H7 (cell line): ENCODE results near the gene ANO2. TPM values are rescaled to one million over a fixed set of nuclear protein-coding genes. Genes with fewer than 3 reads are reported as not detected.
"Not testable (repeated sequence)": the region's sequence is repeated elsewhere in the genome, so short reads cannot be mapped to it uniquely, and the experiment has no call there.

ENCODE experiments used
- DNase-seq: peaks from one replicate; pipeline ENCODE4 v3.0.0; 2012
- H3K27me3 ChIP-seq: 2 replicates; pipeline ENCODE4 v1.6.0; 2011; ENCODE audit warnings: mild to moderate bottlenecking, low read length; ENCODE audit not compliant: control insufficient read depth, insufficient read depth
- H3K36me3 ChIP-seq: replicated peaks from 2 replicates; pipeline ENCODE4 v1.5.1; 2011; ENCODE audit warnings: low read length; ENCODE audit not compliant: control insufficient read depth, insufficient read depth
- H3K4me3 ChIP-seq: 2 replicates; pipeline ENCODE4 v1.5.1; 2011; ENCODE audit warnings: low read depth, mild to moderate bottlenecking, control low read depth, low read length, moderate library complexity; ENCODE audit not compliant: insufficient read depth
- total RNA-seq: library from RNA; depleted of rRNA; stranded (reverse); fragments of >200 nt; shearing (Covaris generic); gene quantifications from 2 replicates; pipeline ENCODE4 v1.2.3, GENCODE V29; 2014

ANO2 gene
- total RNA-seq, 1 experiment from 2014 or later: 0.76 TPM

GRCh38 chr12:5537771-5538170 lies 407.3 kb downstream of the ANO2 start:
- Histone ChIP-seq H3K4me3 (no peak overlapping the region), H3K27me3 (peaks cover 3% of the 10 kb centered on the region; the same call in 1 of the 2 replicates), H3K36me3 (no peaks in the 10 kb centered on the region)
- DNase-seq: no peak

- DNase-seq, H3K27me3 ChIP-seq, H3K36me3 ChIP-seq, H3K4me3 ChIP-seq: not testable (repeated sequence)
Observed at GRCh38 chr12:5537026-5537615, 407.9 kb downstream of the ANO2 start.

GRCh38 chr12:5535541-5535940 lies 409.5 kb downstream of the ANO2 start:
- H3K27me3 ChIP-seq: peaks cover 3% of the 10 kb centered on the region; the same call in 1 of the 2 replicates
- no peaks in the 10 kb centered on the region for H3K36me3 ChIP-seq
- DNase-seq: no peak
- no peak overlapping the region for H3K4me3 ChIP-seq

GRCh38 chr12:5534426-5535199 lies 410.4 kb downstream of the ANO2 start:
- Histone ChIP-seq H3K36me3 (no peaks in the 10 kb centered on the region), H3K27me3 (peaks cover 3% of the 10 kb centered on the region; the same call in 1 of the 2 replicates), H3K4me3 (no peak overlapping the region)
- no peak for DNase-seq

GRCh38 chr12:5533368-5533767 lies 411.7 kb downstream of the ANO2 start:
- Histone ChIP-seq H3K36me3 (no peaks in the 10 kb centered on the region), H3K27me3 (peaks cover 3% of the 10 kb centered on the region; the same call in 1 of the 2 replicates), H3K4me3 (no peak overlapping the region)
- DNase-seq: no peak

- H3K27me3 ChIP-seq: no peaks in the 10 kb centered on the region
- H3K4me3 ChIP-seq: no peak overlapping the region
- no peak for DNase-seq
- no peaks in the 10 kb centered on the region for H3K36me3 ChIP-seq
Observed at GRCh38 chr12:5525783-5526367, 419.2 kb downstream of the ANO2 start.

- Histone ChIP-seq H3K4me3 (no peak overlapping the region), H3K27me3 (no peaks in the 10 kb centered on the region), H3K36me3 (no peaks in the 10 kb centered on the region)
- DNase-seq: no peak
Observed at GRCh38 chr12:5524769-5525436, 420.2 kb downstream of the ANO2 start.

GRCh38 chr12:5524116-5524768 lies 420.8 kb downstream of the ANO2 start:
- no peak for DNase-seq
- Histone ChIP-seq H3K36me3 (no peaks in the 10 kb centered on the region), H3K27me3 (no peaks in the 10 kb centered on the region), H3K4me3 (no peak overlapping the region)

- Histone ChIP-seq H3K36me3 (no peaks in the 10 kb centered on the region), H3K27me3 (no peaks in the 10 kb centered on the region), H3K4me3 (no peak overlapping the region)
- DNase-seq: no peak
Observed at GRCh38 chr12:5523396-5524115, 421.5 kb downstream of the ANO2 start.

- Histone ChIP-seq H3K36me3 (no peaks in the 10 kb centered on the region), H3K27me3 (no peaks in the 10 kb centered on the region), H3K4me3 (no peak overlapping the region)
- DNase-seq: no peak
Observed at GRCh38 chr12:5522432-5523335, 422.4 kb downstream of the ANO2 start.

GRCh38 chr12:5521456-5522325 lies 423.4 kb downstream of the ANO2 start:
- H3K27me3 ChIP-seq: no peaks in the 10 kb centered on the region
- DNase-seq: no peak
- H3K36me3 ChIP-seq: no peaks in the 10 kb centered on the region
- no peak overlapping the region for H3K4me3 ChIP-seq

GRCh38 chr12:5520831-5521230 lies 424.2 kb downstream of the ANO2 start:
- DNase-seq: no peak

More at GRCh38 chr12:5520831-5521230, 424.2 kb downstream of the ANO2 start:
- Histone ChIP-seq H3K27me3 (no peaks in the 10 kb centered on the region), H3K4me3 (no peak overlapping the region), H3K36me3 (no peaks in the 10 kb centered on the region)
